ENCODE data around the gene SORCS2.

The SORCS2 gene

GRCh38 chr4:7422151-7422897 lies 230.0 kb downstream of the SORCS2 start:
- no peak for DNase-seq

GRCh38 chr4:7422898-7423180 lies 230.5 kb downstream of the SORCS2 start:
- DNase-seq, result no peak

- no peak for DNase-seq
Observed at GRCh38 chr4:7423391-7423790, 231.1 kb downstream of the SORCS2 start.

GRCh38 chr4:7423801-7424552 lies 231.6 kb downstream of the SORCS2 start:
- DNase-seq, result no peak

GRCh38 chr4:7424553-7425111 lies 232.3 kb downstream of the SORCS2 start:
- no peak for DNase-seq

- no peak for DNase-seq
Observed at GRCh38 chr4:7425124-7425523, 232.8 kb downstream of the SORCS2 start.

- no peak for DNase-seq
Observed at GRCh38 chr4:7425591-7426468, 233.5 kb downstream of the SORCS2 start.

- no peak for DNase-seq
Observed at GRCh38 chr4:7426525-7427171, 234.3 kb downstream of the SORCS2 start.

- DNase-seq, result no peak
Observed at GRCh38 chr4:7427361-7427760, 235.0 kb downstream of the SORCS2 start.

GRCh38 chr4:7427831-7428260 lies 235.5 kb downstream of the SORCS2 start:
- DNase-seq, result no peak

- DNase-seq, result no peak
Observed at GRCh38 chr4:7428261-7429068, 236.1 kb downstream of the SORCS2 start.

GRCh38 chr4:7429069-7429416 lies 236.7 kb downstream of the SORCS2 start:
- DNase-seq, result no peak

- no peak for DNase-seq
Observed at GRCh38 chr4:7429601-7430078, 237.3 kb downstream of the SORCS2 start.

GRCh38 chr4:7430368-7430964 lies 238.1 kb downstream of the SORCS2 start:
- DNase-seq, result no peak

- DNase-seq, result no peak
Observed at GRCh38 chr4:7430965-7431695, 238.8 kb downstream of the SORCS2 start.

- DNase-seq, result no peak
Observed at GRCh38 chr4:7431696-7432530, 239.6 kb downstream of the SORCS2 start.

GRCh38 chr4:7432531-7433375 lies 240.4 kb downstream of the SORCS2 start:
- DNase-seq, result no peak

- DNase-seq, result no peak
Observed at GRCh38 chr4:7433376-7434140, 241.2 kb downstream of the SORCS2 start.

Measured in NCI-H2081 treated with DMSO at 0.1 percent for 48 hours (cell line).